ENCODE measurements around the gene EXOSC1.

- TF ChIP-seq USF1 (IDR thresholded peaks at IDR 0.05; ENCODE audit: borderline replicate concordance, low read depth), result no peak
- TF ChIP-seq GATA2 (CRISPR knock-in tag; IDR thresholded peaks at IDR 0.05), result no peak
- TF ChIP-seq TCF12 (IDR thresholded peaks at IDR 0.05), result no peak
- TF ChIP-seq CTCF (IDR thresholded peaks at IDR 0.05), result no peak
- TF ChIP-seq SMC3 (IDR thresholded peaks at IDR 0.05; ENCODE audit: low read depth, low read length), result no peak
- TF ChIP-seq USF2 (IDR thresholded peaks at IDR 0.05; ENCODE audit: borderline replicate concordance, low read depth, low read length), result no peak
- TF ChIP-seq EZH2phosphoT487 (IDR thresholded peaks at IDR 0.05; ENCODE audit: borderline replicate concordance, low read depth), result no peak
- no peak for TF ChIP-seq RXRA (IDR thresholded peaks at IDR 0.05; ENCODE audit: borderline replicate concordance, low read depth)
These were observed 14.1 kb upstream of the EXOSC1 start for GRCh38 chr10:97459933-97460332.
